AG09319 (cell line): Measurements from ENCODE around the gene MAVS.

Experiments
- DNase-seq: peaks from one replicate; pipeline ENCODE4 v3.0.0-alpha.2; 2010; ENCODE audit warnings: low read depth; ENCODE audit errors: extremely low read depth
- TF ChIP-seq, protein P1 (sequence below): IDR thresholded peaks from 2 replicates; pipeline ENCODE4 v1.5.1; 2011; ENCODE audit warnings: low read depth, mild to moderate bottlenecking, inconsistent platforms, low read length, moderate library complexity

The MAVS gene

DNA sequence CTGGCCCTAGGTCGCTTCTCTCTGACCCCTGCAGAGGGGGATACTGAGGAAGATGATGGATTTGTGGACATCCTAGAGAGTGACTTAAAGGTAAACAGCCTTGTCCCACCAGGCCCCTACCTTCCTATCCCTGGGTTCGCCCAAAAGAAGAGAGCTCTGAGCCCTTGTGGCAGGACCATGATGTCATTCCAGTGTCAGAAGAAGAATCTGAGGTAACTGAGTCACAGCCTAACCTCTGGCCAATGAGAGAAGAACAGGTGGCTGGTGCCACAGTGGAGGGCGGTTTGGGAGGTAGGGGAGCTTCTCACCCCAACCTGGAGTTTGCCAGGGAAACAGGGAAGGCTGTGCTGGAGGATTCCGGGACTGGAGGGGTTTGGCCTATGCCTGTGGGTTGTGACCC is 45.3 kb upstream of the MAVS start:
- TF ChIP-seq, protein P1, sequence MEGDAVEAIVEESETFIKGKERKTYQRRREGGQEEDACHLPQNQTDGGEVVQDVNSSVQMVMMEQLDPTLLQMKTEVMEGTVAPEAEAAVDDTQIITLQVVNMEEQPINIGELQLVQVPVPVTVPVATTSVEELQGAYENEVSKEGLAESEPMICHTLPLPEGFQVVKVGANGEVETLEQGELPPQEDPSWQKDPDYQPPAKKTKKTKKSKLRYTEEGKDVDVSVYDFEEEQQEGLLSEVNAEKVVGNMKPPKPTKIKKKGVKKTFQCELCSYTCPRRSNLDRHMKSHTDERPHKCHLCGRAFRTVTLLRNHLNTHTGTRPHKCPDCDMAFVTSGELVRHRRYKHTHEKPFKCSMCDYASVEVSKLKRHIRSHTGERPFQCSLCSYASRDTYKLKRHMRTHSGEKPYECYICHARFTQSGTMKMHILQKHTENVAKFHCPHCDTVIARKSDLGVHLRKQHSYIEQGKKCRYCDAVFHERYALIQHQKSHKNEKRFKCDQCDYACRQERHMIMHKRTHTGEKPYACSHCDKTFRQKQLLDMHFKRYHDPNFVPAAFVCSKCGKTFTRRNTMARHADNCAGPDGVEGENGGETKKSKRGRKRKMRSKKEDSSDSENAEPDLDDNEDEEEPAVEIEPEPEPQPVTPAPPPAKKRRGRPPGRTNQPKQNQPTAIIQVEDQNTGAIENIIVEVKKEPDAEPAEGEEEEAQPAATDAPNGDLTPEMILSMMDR: no peak
- DNase-seq: no peak

DNA sequence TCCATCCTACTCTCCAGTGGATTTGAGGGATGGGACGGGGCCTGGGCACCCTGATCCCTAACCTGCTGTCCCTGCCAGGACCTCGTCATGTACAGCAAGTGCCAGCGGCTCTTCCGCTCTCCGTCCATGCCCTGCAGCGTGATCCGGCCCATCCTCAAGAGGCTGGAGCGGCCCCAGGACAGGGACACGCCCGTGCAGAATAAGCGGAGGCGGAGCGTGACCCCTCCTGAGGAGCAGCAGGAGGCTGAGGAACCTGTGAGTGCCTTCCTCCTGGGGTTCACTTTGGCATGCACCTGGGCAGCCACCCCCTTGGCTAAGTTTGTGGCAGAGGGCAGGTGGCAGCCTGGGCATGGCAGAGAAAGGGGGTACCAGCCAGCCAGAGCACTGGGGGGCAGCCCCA is 44.8 kb upstream of the MAVS start:
- DNase-seq: no peak
- TF ChIP-seq, protein P1: no peak

DNA sequence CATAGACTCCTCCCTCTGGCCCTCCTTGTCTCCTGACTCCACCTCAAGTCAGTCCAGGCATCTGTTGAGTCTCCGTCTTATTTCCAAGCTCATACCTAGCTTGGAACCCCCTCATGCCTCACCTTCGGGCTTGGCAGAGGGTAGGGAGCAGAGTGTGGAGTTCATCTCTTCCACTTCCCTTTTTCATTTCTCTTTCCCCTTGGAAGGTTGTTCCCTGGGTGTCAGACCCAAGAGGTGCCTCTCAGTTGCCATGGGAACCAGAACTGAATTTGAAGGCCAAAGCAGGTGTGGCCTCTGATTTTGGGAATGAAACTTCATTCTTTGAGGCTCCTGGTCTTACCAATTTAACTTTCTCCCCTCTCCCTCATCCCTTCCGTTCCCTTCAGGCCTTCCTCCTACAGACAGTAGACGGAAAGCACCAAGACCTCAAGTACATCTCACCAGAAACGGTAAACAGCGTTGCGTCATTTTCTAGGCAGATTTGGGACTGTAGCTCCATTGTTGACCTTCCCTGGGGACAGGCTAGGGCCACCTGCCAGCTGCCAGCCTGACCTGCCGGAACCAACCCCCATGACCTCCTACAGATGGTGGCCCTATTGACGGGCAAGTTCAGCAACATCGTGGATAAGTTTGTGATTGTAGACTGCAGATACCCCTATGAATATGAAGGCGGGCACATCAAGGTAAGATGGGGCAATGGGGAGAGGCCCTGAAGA is 44.0 kb upstream of the MAVS start:
- TF ChIP-seq, protein P1: no peak
- no peak for DNase-seq

DNA sequence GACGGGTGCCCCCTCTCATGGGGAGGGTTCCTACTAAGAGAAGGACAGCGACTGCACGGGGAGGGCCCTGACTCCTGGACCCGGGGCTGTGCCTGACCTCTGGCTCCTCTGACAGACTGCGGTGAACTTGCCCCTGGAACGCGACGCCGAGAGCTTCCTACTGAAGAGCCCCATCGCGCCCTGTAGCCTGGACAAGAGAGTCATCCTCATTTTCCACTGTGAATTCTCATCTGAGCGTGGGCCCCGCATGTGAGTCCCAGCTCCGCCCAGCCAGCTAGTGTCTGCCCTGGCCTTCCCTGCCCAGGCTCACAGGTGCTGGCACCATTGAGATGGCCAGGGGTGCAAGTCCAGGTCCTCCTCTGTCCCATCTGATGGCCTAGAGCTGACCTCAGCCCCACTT is 43.3 kb upstream of the MAVS start:
- TF ChIP-seq, protein P1: no peak
- DNase-seq: no peak

DNA sequence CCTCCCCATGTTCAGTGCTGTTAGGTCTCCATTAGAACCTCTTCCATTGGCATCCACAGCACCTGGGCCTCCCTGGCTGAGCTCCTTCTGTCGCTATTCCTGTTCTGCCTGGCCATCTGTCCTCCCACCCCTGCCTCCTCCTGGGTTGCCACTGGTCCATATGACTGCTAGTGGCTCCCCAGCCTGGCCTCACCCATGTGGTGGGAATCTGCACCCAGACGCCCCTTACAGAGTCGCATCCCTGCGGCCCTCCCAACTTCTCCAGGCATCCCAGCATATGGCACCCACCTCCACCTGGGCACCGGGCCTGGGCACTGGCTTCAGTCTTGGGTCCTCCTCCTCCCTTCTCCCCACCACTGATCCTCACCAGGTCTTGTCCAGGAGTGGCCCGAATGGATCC is 42.8 kb upstream of the MAVS start:
- TF ChIP-seq, protein P1: no peak
- no peak for DNase-seq

DNA sequence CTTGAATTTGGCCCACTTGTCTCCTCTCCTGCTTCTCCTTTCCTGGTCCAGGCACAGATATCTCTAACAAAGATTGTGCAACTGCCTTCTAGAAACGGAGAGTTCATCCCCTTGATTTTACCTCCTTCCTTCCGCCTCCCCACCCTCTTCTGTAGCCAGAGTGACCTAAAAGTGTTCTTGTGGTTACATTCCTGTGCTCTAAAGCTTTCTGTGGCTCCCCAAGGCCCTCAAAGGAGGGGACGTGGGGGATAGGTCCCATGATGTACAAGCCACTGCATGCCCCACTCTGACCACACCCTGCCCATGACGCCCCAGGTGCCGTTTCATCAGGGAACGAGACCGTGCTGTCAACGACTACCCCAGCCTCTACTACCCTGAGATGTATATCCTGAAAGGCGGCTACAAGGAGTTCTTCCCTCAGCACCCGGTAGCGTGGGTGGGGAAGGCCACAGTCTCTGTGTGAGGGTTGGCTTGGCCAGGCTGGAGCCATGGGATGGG is 42.3 kb upstream of the MAVS start:
- TF ChIP-seq, protein P1: no peak
- DNase-seq: no peak

DNA sequence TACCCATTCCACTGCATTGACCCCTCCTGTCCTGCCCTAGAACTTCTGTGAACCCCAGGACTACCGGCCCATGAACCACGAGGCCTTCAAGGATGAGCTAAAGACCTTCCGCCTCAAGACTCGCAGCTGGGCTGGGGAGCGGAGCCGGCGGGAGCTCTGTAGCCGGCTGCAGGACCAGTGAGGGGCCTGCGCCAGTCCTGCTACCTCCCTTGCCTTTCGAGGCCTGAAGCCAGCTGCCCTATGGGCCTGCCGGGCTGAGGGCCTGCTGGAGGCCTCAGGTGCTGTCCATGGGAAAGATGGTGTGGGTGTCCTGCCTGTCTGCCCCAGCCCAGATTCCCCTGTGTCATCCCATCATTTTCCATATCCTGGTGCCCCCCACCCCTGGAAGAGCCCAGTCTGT is 41.9 kb upstream of the MAVS start:
- TF ChIP-seq, protein P1: no peak
- no peak for DNase-seq
